SU-DHL-6 (cell line): ENCODE results near the gene ADAMTS12.

ENCODE experiments used
- H2AFZ ChIP-seq: fragments of 200-600 bp; sonication (generic); 2 replicates; pipeline ENCODE4 v1.6.1; 2014; ENCODE audit warnings: low read depth, mild to moderate bottlenecking, moderate library complexity, mixed read lengths, antibody characterized with exemption, low read length; ENCODE audit not compliant: severe bottlenecking
- H3F3A ChIP-seq: fragments of 200-600 bp; shearing (Covaris generic); 2 replicates; pipeline ENCODE4 v1.6.0; 2016; ENCODE audit warnings: antibody characterized with exemption, mild to moderate bottlenecking; ENCODE audit not compliant: insufficient read depth
- H3K27ac ChIP-seq: fragments of 200-600 bp; sonication (generic); 2 replicates; pipeline ENCODE4 v1.5.1; 2016; ENCODE audit warnings: low read depth, mild to moderate bottlenecking, low read length, moderate library complexity, mixed read lengths
- H3K27me3 ChIP-seq: fragments of 200-600 bp; sonication (generic), shearing (Covaris generic); 2 replicates; pipeline ENCODE4 v1.6.0; 2014; ENCODE audit warnings: mild to moderate bottlenecking, low read length
- H3K36me3 ChIP-seq: fragments of 200-600 bp; sonication (generic); 2 replicates; pipeline ENCODE4 v1.6.1; 2014; ENCODE audit warnings: mild to moderate bottlenecking, low read length, mixed read lengths
- H3K4me2 ChIP-seq: fragments of 300-600, 200-600 bp; shearing (Covaris generic), sonication (generic); 2 replicates; pipeline ENCODE4 v1.6.0; 2014; ENCODE audit warnings: low read length, low read depth, mild to moderate bottlenecking; ENCODE audit not compliant: poor library complexity, severe bottlenecking
- H3K4me3 ChIP-seq: fragments of 200-600 bp; sonication (generic); 2 replicates; pipeline ENCODE4 v1.5.1; 2014; ENCODE audit warnings: antibody characterized with exemption, low read length, mild to moderate bottlenecking, mixed read lengths; ENCODE audit not compliant: insufficient read depth, poor library complexity, severe bottlenecking
- H3K79me2 ChIP-seq: fragments of 200-600 bp; sonication (generic); 2 replicates; pipeline ENCODE4 v1.6.1; 2014; ENCODE audit warnings: mild to moderate bottlenecking, low read length, moderate library complexity; ENCODE audit not compliant: insufficient read depth
- H3K9ac ChIP-seq: fragments of 200-600 bp; sonication (generic); 2 replicates; pipeline ENCODE4 v1.7.0; 2014; ENCODE audit warnings: mild to moderate bottlenecking, low read length
- H3K9me2 ChIP-seq: fragments of 200-600 bp; sonication (generic); replicated peaks from 2 replicates; pipeline ENCODE4 v1.6.1; 2014; ENCODE audit warnings: low read length; ENCODE audit not compliant: insufficient read depth
- H3K9me3 ChIP-seq: fragments of 200-600 bp; sonication (generic); 2 replicates; pipeline ENCODE4 v1.6.1; 2014; ENCODE audit warnings: low read length, mixed read lengths; ENCODE audit not compliant: insufficient read depth
- H4K20me1 ChIP-seq: fragments of 200-600 bp; sonication (generic); 2 replicates; pipeline ENCODE4 v1.6.1; 2014; ENCODE audit warnings: low read depth, mild to moderate bottlenecking, antibody characterized with exemption, low read length, moderate library complexity, mixed read lengths
- CTCF ChIP-seq: fragments of 200-600 bp; sonication (generic); IDR thresholded peaks from one replicate; pipeline ENCODE4 v1.5.1; 2017; ENCODE audit warnings: antibody characterized with exemption, mild to moderate bottlenecking, low read length, moderate library complexity; ENCODE audit not compliant: insufficient read depth, poor library complexity, severe bottlenecking
- EZH2phosphoT487 ChIP-seq: fragments of 200-600 bp; sonication (generic), shearing (Covaris generic); conservative IDR thresholded peaks from 2 replicates; pipeline ENCODE4 v1.6.1; 2018; ENCODE audit warnings: mild to moderate bottlenecking, antibody characterized with exemption, low read length, moderate library complexity, mixed read lengths

Gene ADAMTS12

GRCh38 chr5:33476992-33477391 is 414.8 kb downstream of the ADAMTS12 start:
- no peak overlapping the region for H2AFZ ChIP-seq
- H3K9me3 ChIP-seq = no peaks in the 10 kb centered on the region
- H3K36me3 ChIP-seq = peaks cover 18% of the 10 kb centered on the region
- H3K27me3 ChIP-seq = no peaks in the 10 kb centered on the region
- H3K27ac ChIP-seq = no peak overlapping the region
- H3K4me3 ChIP-seq = no peak overlapping the region
- no peak for TF ChIP-seq CTCF
- TF ChIP-seq EZH2phosphoT487 = no peak
- H3K9me2 ChIP-seq = no peaks in the 10 kb centered on the region
- H3K79me2 ChIP-seq = no peaks in the 10 kb centered on the region
- H4K20me1 ChIP-seq = no peaks in the 10 kb centered on the region
- H3K9ac ChIP-seq = no peak overlapping the region
- no peaks in the 10 kb centered on the region for H3F3A ChIP-seq
- no peak overlapping the region for H3K4me2 ChIP-seq

GRCh38 chr5:33475706-33476105 is 416.1 kb downstream of the ADAMTS12 start:
- H3K4me3 ChIP-seq = no peak overlapping the region
- no peaks in the 10 kb centered on the region for H3K79me2 ChIP-seq
- H2AFZ ChIP-seq = no peak overlapping the region
- H3K9me2 ChIP-seq = no peaks in the 10 kb centered on the region
- TF ChIP-seq EZH2phosphoT487 (no peak), CTCF (no peak)
- H3K36me3 ChIP-seq = peaks cover 21% of the 10 kb centered on the region
- H3K9ac ChIP-seq = no peak overlapping the region
- H3K27me3 ChIP-seq = no peaks in the 10 kb centered on the region
- H3K4me2 ChIP-seq = no peak overlapping the region
- no peak overlapping the region for H3K27ac ChIP-seq
- H3F3A ChIP-seq = no peaks in the 10 kb centered on the region
- H4K20me1 ChIP-seq = no peaks in the 10 kb centered on the region
- H3K9me3 ChIP-seq = no peaks in the 10 kb centered on the region

GRCh38 chr5:33474931-33475499 is 416.8 kb downstream of the ADAMTS12 start:
- Histone ChIP-seq H3K27me3 (no peaks in the 10 kb centered on the region), H3K27ac (no peak overlapping the region), H3K9me2 (no peaks in the 10 kb centered on the region), H3K9ac (no peak overlapping the region), H3K79me2 (no peaks in the 10 kb centered on the region), H3K36me3 (peaks cover 28% of the 10 kb centered on the region), H4K20me1 (no peaks in the 10 kb centered on the region), H3K4me2 (no peak overlapping the region), H3K9me3 (no peaks in the 10 kb centered on the region), H3K4me3 (no peak overlapping the region), H3F3A (no peaks in the 10 kb centered on the region), H2AFZ (no peak overlapping the region)
- TF ChIP-seq EZH2phosphoT487 = no peak

- Histone ChIP-seq H4K20me1 (no peaks in the 10 kb centered on the region), H3K9me3 (no peaks in the 10 kb centered on the region), H3K27ac (no peak overlapping the region), H3K27me3 (no peaks in the 10 kb centered on the region), H3K4me2 (no peak overlapping the region), H3K79me2 (no peaks in the 10 kb centered on the region), H2AFZ (no peak overlapping the region), H3K36me3 (peaks cover 28% of the 10 kb centered on the region), H3F3A (no peaks in the 10 kb centered on the region), H3K4me3 (no peak overlapping the region), H3K9me2 (no peaks in the 10 kb centered on the region), H3K9ac (no peak overlapping the region)
- TF ChIP-seq EZH2phosphoT487 (no peak), CTCF (no peak)
These were observed 417.8 kb downstream of the ADAMTS12 start for GRCh38 chr5:33474004-33474403.
